Measurements from ENCODE around the gene CCDC50.

- TF ChIP-seq, protein P1, sequence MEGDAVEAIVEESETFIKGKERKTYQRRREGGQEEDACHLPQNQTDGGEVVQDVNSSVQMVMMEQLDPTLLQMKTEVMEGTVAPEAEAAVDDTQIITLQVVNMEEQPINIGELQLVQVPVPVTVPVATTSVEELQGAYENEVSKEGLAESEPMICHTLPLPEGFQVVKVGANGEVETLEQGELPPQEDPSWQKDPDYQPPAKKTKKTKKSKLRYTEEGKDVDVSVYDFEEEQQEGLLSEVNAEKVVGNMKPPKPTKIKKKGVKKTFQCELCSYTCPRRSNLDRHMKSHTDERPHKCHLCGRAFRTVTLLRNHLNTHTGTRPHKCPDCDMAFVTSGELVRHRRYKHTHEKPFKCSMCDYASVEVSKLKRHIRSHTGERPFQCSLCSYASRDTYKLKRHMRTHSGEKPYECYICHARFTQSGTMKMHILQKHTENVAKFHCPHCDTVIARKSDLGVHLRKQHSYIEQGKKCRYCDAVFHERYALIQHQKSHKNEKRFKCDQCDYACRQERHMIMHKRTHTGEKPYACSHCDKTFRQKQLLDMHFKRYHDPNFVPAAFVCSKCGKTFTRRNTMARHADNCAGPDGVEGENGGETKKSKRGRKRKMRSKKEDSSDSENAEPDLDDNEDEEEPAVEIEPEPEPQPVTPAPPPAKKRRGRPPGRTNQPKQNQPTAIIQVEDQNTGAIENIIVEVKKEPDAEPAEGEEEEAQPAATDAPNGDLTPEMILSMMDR (IDR thresholded peaks at IDR 0.05) = no peak
- no peak for TF ChIP-seq POLR2A (IDR thresholded peaks at IDR 0.05)
- no peak for TF ChIP-seq POLR2AphosphoS5 (IDR thresholded peaks at IDR 0.05)
These were observed 53.5 kb downstream of the CCDC50 start for GRCh38 chr3:191382661-191383060.

Data from breast epithelium (tissue), 3 donors.